B cell (primary cell): ENCODE measurements around the gene PPP1R27. TPM values are rescaled to one million over a fixed set of nuclear protein-coding genes. Genes with fewer than 3 reads are reported as not detected.

Experiments used
- ATAC-seq: fragments of 200-7000 bp; cut with Tn5 transposase; one replicate; pipeline ENCODE4 v1.10.0; 2021; ENCODE audit warnings: low read depth, mild to moderate bottlenecking, moderate number of reproducible peaks, moderate library complexity
- CTCF ChIA-PET: fragments of 350-600 bp; sonication (Branson Sonifier 250); formaldehyde crosslinking; loops from one replicate; lab custom pipeline; 2021; ENCODE audit warnings: antibody characterized with exemption, inconsistent platforms; lab: Charles Lee
- POLR2A ChIA-PET: fragments of 350-600 bp; sonication (Branson Sonifier 250); formaldehyde crosslinking; loops from one replicate; lab custom pipeline; 2021; ENCODE audit warnings: antibody characterized with exemption; lab: Charles Lee
- DNase-seq: peaks from one replicate; pipeline ENCODE4 v3.0.0; 2013
- H2AFZ ChIP-seq: 2 replicates; pipeline ENCODE4 v1.6.1; 2012; ENCODE audit warnings: mild to moderate bottlenecking, low read depth, low read length; ENCODE audit not compliant: insufficient read depth, poor library complexity, severe bottlenecking
- H3K27ac ChIP-seq, 2 donors: 1 replicate in 1 of 2; 2 replicates in 1 of 2; pipeline ENCODE4 v1.5.1; 2012 to 2013; ENCODE audit warnings: low read length in 2 of 2, mild to moderate bottlenecking in 2 of 2, moderate library complexity in 1 of 2
- H3K27me3 ChIP-seq, 4 experiments: fragments of 200-600 bp in 1 of 4; sonication (generic) in 1 of 4; replicated peaks in 1 of 4; 1 replicate in 2 of 4; 2 replicates in 2 of 4; pipeline versions ENCODE4 v1.6.1 to v1.7.0; 2013 to 2016; ENCODE audit warnings: low read length in 3 of 4, mild to moderate bottlenecking in 2 of 4, mixed read lengths in 1 of 4, moderate library complexity in 1 of 4; ENCODE audit not compliant: insufficient read depth in 4 of 4, control insufficient read depth in 3 of 4; ENCODE audit errors: control extremely low read depth in 1 of 4
- H3K36me3 ChIP-seq, 2 experiments: replicated peaks in 1 of 2; 1 replicate in 1 of 2; 2 replicates in 1 of 2; pipeline versions ENCODE4 v1.6.1 to v1.7.1; 2013; ENCODE audit warnings: low read length in 1 of 2; ENCODE audit not compliant: insufficient read depth in 2 of 2, control insufficient read depth in 1 of 2; ENCODE audit errors: control extremely low read depth in 1 of 2, extremely low read depth in 1 of 2
- H3K4me1 ChIP-seq, 2 donors: fragments of 200-600 bp in 1 of 2; sonication (generic) in 1 of 2; 1 replicate in 1 of 2; 2 replicates in 1 of 2; pipeline versions ENCODE4 v1.5.1 to v1.6.1; 2013 to 2017; ENCODE audit warnings: low read length in 2 of 2; ENCODE audit not compliant: control insufficient read depth in 2 of 2, insufficient read depth in 2 of 2
- H3K4me2 ChIP-seq: replicated peaks from 2 replicates; pipeline ENCODE3; 2012; ENCODE audit warnings: mild to moderate bottlenecking, low read depth, low read length; ENCODE audit not compliant: poor library complexity, severe bottlenecking
- H3K4me3 ChIP-seq, 5 experiments: fragments of 200-600 bp in 1 of 5; sonication (generic) in 1 of 5; 1 replicate in 3 of 5; 2 replicates in 2 of 5; pipeline versions ENCODE4 v1.5.1 to v1.7.0; 2011 to 2016; ENCODE audit warnings: low read length in 4 of 5, mild to moderate bottlenecking in 4 of 5, low read depth in 2 of 5, control low read depth in 1 of 5, moderate library complexity in 1 of 5; ENCODE audit not compliant: insufficient read depth in 1 of 5; ENCODE audit errors: control extremely low read depth in 1 of 5, extremely low read depth in 1 of 5
- H3K79me2 ChIP-seq: fragments of 200-600 bp; sonication (generic); one replicate; pipeline ENCODE4 v1.6.0; 2016; ENCODE audit warnings: low read length; ENCODE audit not compliant: control insufficient read depth, insufficient read depth
- H3K9ac ChIP-seq: fragments of 200-600 bp; sonication (generic); 2 replicates; pipeline ENCODE4 v1.6.1; 2017; ENCODE audit warnings: mild to moderate bottlenecking, low read length, moderate library complexity
- H3K9me3 ChIP-seq, 3 donors: one replicate each; pipeline versions ENCODE4 v1.6.1 to v1.7.1; 2013; ENCODE audit warnings: low read length in 2 of 3; ENCODE audit not compliant: control insufficient read depth in 2 of 3, insufficient read depth in 1 of 3; ENCODE audit errors: control extremely low read depth in 1 of 3
- H4K20me1 ChIP-seq: 2 replicates; pipeline ENCODE4 v1.6.0; 2012; ENCODE audit warnings: mild to moderate bottlenecking, low read length; ENCODE audit not compliant: insufficient read depth, control insufficient read depth, poor library complexity, severe bottlenecking
- H3K27ac Mint-ChIP-seq: one replicate; pipeline ENCODE4 v1.8.0; 2021; ENCODE audit warnings: mixed read lengths
- H3K27me3 Mint-ChIP-seq: one replicate; pipeline ENCODE4 v1.8.0; 2021; ENCODE audit warnings: mixed read lengths
- H3K4me1 Mint-ChIP-seq: one replicate; pipeline ENCODE4 v1.8.0; 2021; ENCODE audit warnings: mixed read lengths
- H3K4me3 Mint-ChIP-seq: one replicate; pipeline ENCODE4 v1.8.0; 2021; ENCODE audit warnings: mixed read lengths
- H3K9me3 Mint-ChIP-seq: one replicate; pipeline ENCODE4 v1.8.0; 2022; ENCODE audit warnings: mixed read lengths; ENCODE audit not compliant: insufficient read depth
- EZH2 ChIP-seq: IDR thresholded peaks from 2 replicates; pipeline ENCODE4 v1.6.1; 2012; ENCODE audit warnings: borderline replicate concordance, low read depth, mild to moderate bottlenecking, moderate library complexity, low read length; ENCODE audit not compliant: insufficient read depth, poor library complexity, severe bottlenecking
- WGBS: methylation state at CpG from one replicate; pipeline ENCODE4 v1.1.5; 2013; ENCODE audit warnings: missing lambda C conversion rate; ENCODE audit not compliant: insufficient coverage; 5-methylcytosine and 5-hydroxymethylcytosine counted together
- intact Hi-C: fragments of 100-400 bp; cut with micrococcal nuclease; formaldehyde crosslinking; loops from one replicate; pipeline ENCODE4 v1.10.0; 2022
- polyA minus RNA-seq: library from RNA; depleted of rRNA, polyadenylated mRNA; stranded (reverse); fragments of >200 nt; gene quantifications from 2 replicates; pipeline ENCODE4 v1.2.3, GENCODE V29; 2012
- polyA plus RNA-seq: library from polyadenylated mRNA; depleted of rRNA; stranded (reverse); fragments of >200 nt; gene quantifications from 2 replicates; pipeline ENCODE4 v1.2.3, GENCODE V29; 2012
- total RNA-seq, 2 donors: library from RNA; stranded (reverse); fragments of 120-200 nt in 1 of 2; gene quantifications; 1 replicate in 1 of 2; 2 replicates in 1 of 2; pipeline versions ENCODE4 v1.2.3 to v1.2.4, GENCODE V29; 2013 to 2022
- TF ChIP-seq, protein P1 (sequence below): fragments of 200-600 bp; IDR thresholded peaks from one replicate; pipeline ENCODE4 v1.8.0; 2022; ENCODE audit warnings: antibody characterized with exemption, mild to moderate bottlenecking

PPP1R27 gene, protein sequence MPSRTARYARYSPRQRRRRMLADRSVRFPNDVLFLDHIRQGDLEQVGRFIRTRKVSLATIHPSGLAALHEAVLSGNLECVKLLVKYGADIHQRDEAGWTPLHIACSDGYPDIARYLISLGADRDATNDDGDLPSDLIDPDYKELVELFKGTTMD
- total RNA-seq: not detected in 2 replicates
- total RNA-seq (2013): 0.89 TPM
- not detected in 2 replicates for polyA plus RNA-seq
- polyA minus RNA-seq: 0.21 and 0.26 TPM in 2 replicates

DNA sequence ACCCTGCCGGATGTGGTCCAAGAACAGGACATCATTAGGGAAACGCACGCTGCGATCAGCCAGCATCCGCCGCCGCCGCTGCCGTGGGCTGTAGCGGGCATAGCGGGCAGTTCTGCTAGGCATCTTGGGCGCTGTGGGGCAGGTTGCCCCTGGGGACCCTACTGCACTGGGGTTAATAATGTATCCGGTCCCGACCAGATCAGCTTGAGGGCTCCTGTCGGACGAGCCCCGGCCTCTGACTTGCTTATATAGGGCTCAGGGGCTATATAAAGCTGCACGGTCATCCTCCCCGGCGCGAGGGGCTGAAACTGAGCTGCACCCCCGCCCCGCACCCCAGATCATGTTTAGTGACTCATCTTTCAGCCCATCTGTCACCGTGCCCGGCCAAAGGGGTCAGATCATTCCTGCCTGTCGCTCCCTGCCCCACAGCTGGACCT, at the start of gene PPP1R27:
Gene PPP1R27 (minus strand): TSS at position 220 of the 437 bp plus-strand sequence. CDS start 97 bp downstream, at position 123.
- Histone ChIP-seq H3K36me3 (peaks cover 0 to 1% of the 10 kb centered on the region in 2 experiments), H3K4me2 (peak within 1 kb of the TSS; percentile 96), H3K79me2 (peaks cover 14% of the 10 kb centered on the region), H2AFZ (peak within 1 kb of the TSS; percentile 83), H4K20me1 (peaks cover 24% of the 10 kb centered on the region), H3K27ac (peak within 1 kb of the TSS; percentile 85 to 98), H3K27me3 (no peaks in the 10 kb centered on the region), H3K4me3 (peak within 1 kb of the TSS in 4 of 5 experiments; percentile 74 to 78 (median 76)), H3K9me3 (no peaks in the 10 kb centered on the region), H3K9ac (peak within 1 kb of the TSS; percentile 91), H3K4me1 (peaks cover 18 to 20% of the 10 kb centered on the region in 2 donors)
- H3K4me1 Mint-ChIP-seq: peaks cover 19% of the 10 kb centered on the region
- H3K27me3 Mint-ChIP-seq: no peaks in the 10 kb centered on the region
- peak within 1 kb of the TSS; percentile 89 for H3K27ac Mint-ChIP-seq
- POLR2A ChIA-PET: interaction anchor here (1.3 kb wide), 1 partner anchor 24 kb away, joined by 4 read pairs; no protein-coding TSS in a partner anchor
- no peaks in the 10 kb centered on the region for H3K9me3 Mint-ChIP-seq
- no peak for ATAC-seq
- peak within 1 kb of the TSS; percentile 85 for H3K4me3 Mint-ChIP-seq
- intact Hi-C loops: loop anchor here (5.0 kb wide), 1 partner anchor 92 kb away; the partner anchor contains the start of gene MAFG
- CTCF ChIA-PET: no interaction called here
- TF ChIP-seq, protein P1, sequence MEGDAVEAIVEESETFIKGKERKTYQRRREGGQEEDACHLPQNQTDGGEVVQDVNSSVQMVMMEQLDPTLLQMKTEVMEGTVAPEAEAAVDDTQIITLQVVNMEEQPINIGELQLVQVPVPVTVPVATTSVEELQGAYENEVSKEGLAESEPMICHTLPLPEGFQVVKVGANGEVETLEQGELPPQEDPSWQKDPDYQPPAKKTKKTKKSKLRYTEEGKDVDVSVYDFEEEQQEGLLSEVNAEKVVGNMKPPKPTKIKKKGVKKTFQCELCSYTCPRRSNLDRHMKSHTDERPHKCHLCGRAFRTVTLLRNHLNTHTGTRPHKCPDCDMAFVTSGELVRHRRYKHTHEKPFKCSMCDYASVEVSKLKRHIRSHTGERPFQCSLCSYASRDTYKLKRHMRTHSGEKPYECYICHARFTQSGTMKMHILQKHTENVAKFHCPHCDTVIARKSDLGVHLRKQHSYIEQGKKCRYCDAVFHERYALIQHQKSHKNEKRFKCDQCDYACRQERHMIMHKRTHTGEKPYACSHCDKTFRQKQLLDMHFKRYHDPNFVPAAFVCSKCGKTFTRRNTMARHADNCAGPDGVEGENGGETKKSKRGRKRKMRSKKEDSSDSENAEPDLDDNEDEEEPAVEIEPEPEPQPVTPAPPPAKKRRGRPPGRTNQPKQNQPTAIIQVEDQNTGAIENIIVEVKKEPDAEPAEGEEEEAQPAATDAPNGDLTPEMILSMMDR: no peak
- DNase-seq: no peak
- 96% methylated on average over 26 of the region's 26 CpGs for WGBS

DNA sequence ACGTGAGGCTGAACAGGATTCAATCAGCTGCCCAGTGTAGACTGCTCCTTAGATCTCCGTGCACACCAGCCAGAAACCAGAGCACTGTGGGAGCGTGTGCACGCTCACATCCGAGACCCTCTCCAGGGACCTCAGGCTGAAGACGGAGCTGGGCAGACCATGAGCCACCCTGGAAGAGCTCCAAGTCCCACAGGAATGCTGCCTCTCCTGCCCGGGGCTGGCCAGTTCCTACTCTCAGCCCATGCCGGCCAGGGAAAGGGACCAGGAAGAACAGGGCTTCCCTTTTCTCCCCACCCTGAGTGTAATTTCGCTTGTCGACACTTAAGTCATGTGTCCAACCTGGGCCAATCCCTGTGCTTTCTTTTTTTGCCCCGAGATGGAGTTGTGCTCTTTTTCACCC, 49.7 kb upstream of the PPP1R27 start:
- WGBS: 94% methylated on average over 11 of the region's 11 CpGs
- intact Hi-C loops: no loop called here
- Mint-ChIP-seq H3K4me1 (peaks cover 5% of the 10 kb centered on the region), H3K27me3 (no peaks in the 10 kb centered on the region), H3K9me3 (no peaks in the 10 kb centered on the region), H3K4me3 (no peak overlapping the region), H3K27ac (no peak overlapping the region)
- DNase-seq (no peak), ATAC-seq (no peak)
- Histone ChIP-seq H3K36me3 (peaks cover 0 to 52% of the 10 kb centered on the region in 2 experiments), H4K20me1 (peaks cover 16% of the 10 kb centered on the region), H3K4me2 (no peak overlapping the region), H2AFZ (no peak overlapping the region), H3K27ac (no peak overlapping the region), H3K79me2 (peaks cover 30% of the 10 kb centered on the region), H3K9me3 (no peaks in the 10 kb centered on the region), H3K27me3 (no peaks in the 10 kb centered on the region), H3K4me1 (no peaks in the 10 kb centered on the region), H3K9ac (no peak overlapping the region), H3K4me3 (no peak overlapping the region)
- CTCF ChIA-PET: no interaction called here
- TF ChIP-seq EZH2: no peak
- TF ChIP-seq, protein P1: no peak
- POLR2A ChIA-PET: no interaction called here
